Astrocyte of the spinal cord (primary cell): Measurements from ENCODE around the gene WDR17.

ENCODE experiments used
- DNase-seq: peaks from one replicate; pipeline ENCODE4 v3.0.0; 2011; ENCODE audit warnings: low read depth, low spot score
- H3K4me3 ChIP-seq: 2 replicates; pipeline ENCODE4 v1.5.1; 2011; ENCODE audit warnings: low read depth, mild to moderate bottlenecking, low read length, moderate library complexity
- CTCF ChIP-seq: IDR thresholded peaks from 2 replicates; pipeline ENCODE4 v1.5.1; 2012; ENCODE audit warnings: low read depth, mild to moderate bottlenecking, low read length, inconsistent platforms
- in situ Hi-C: cut with HindIII; loops from 2 replicates; pipeline ENCODE4 v1.10.0; 2017; ENCODE audit warnings: low sequenced_read_pairs

Gene WDR17

GRCh38 chr4:176066757-176067156 is 1.1 kb downstream of the WDR17 start:
- no peak for TF ChIP-seq CTCF
- in situ Hi-C loops: no loop called here
- DNase-seq: no peak
- no peak overlapping the region for H3K4me3 ChIP-seq

GRCh38 chr4:176077561-176077960 is 11.9 kb downstream of the WDR17 start:
- no peak overlapping the region for H3K4me3 ChIP-seq
- DNase-seq: no peak
- in situ Hi-C loops: no loop called here
- no peak for TF ChIP-seq CTCF

GRCh38 chr4:176084769-176085168 is 19.1 kb downstream of the WDR17 start:
- no peak for DNase-seq
- TF ChIP-seq CTCF: no peak
- no peak overlapping the region for H3K4me3 ChIP-seq
- in situ Hi-C loops: no loop called here

GRCh38 chr4:176090115-176090514 is 24.5 kb downstream of the WDR17 start:
- no peak overlapping the region for H3K4me3 ChIP-seq
- DNase-seq: no peak
- in situ Hi-C loops: no loop called here
- no peak for TF ChIP-seq CTCF

- in situ Hi-C loops: no loop called here
- no peak overlapping the region for H3K4me3 ChIP-seq
- DNase-seq: no peak
- no peak for TF ChIP-seq CTCF
Measured at GRCh38 chr4:176099314-176099713, 33.7 kb downstream of the WDR17 start.

- no peak for DNase-seq
- no peak overlapping the region for H3K4me3 ChIP-seq
- TF ChIP-seq CTCF: no peak
- in situ Hi-C loops: no loop called here
Measured at GRCh38 chr4:176102414-176103063, 36.9 kb downstream of the WDR17 start.
